HepG2 (cell line): ENCODE data around the gene CFAP210.

ENCODE experiments used
- MXI1 ChIP-seq: IDR thresholded peaks from 3 replicates; pipeline ENCODE4 v1.6.1; 2012; ENCODE audit warnings: low read depth, low read length, inconsistent platforms, borderline replicate concordance
- ZBTB20 ChIP-seq: sonication (generic); formaldehyde crosslinking; IDR thresholded peaks from 2 replicates; pipeline ENCODE4 v1.8.1; 2023; ENCODE audit warnings: missing genetic modification reagents, low read depth, mild to moderate bottlenecking, borderline replicate concordance
- ZBTB33 ChIP-seq: sonication (generic); formaldehyde crosslinking; IDR thresholded peaks from 2 replicates; pipeline ENCODE4 v1.4.0; 2020; ENCODE audit warnings: missing genetic modification reagents
- ZNF253 ChIP-seq: sonication (generic); formaldehyde crosslinking; IDR thresholded peaks from 2 replicates; pipeline ENCODE4 v1.8.0; 2022; ENCODE audit warnings: mild to moderate bottlenecking, missing genetic modification reagents, borderline replicate concordance

- TF ChIP-seq ZNF253 (CRISPR knock-in tag) = no peak
- no peak for TF ChIP-seq ZBTB33
- TF ChIP-seq MXI1 = no peak
- no peak for TF ChIP-seq ZBTB20 (CRISPR knock-in tag)
These were observed 10.0 kb upstream of the CFAP210 start for GRCh38 chr2:169704160-169704708.
